ENCODE results near the gene ABCC1.

ABCC1 gene

DNA sequence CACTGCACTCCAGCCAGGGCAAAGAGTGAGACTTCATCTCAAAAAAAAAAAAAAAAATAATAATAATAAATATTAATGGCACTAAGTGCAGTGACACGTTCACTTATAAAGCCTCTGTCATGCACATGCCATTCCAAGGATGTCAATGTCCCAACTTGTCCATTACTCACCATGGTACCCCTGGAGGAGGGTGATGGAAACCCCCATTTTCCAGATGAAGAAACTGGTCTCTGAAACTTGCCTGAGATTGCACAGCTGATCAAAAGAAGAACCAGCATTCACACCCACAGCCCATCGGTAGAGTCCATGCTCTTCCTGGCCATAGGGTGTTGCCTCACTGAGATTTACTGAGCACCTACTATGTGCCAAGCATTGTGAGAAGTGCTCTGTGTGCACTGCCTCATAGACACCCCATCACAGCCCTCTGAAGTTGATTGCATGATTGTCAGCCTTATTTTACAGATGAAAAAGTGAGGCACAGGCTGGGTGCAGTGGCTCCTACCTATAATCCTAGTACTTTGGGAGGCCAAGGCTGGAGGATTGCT, 123.7 kb downstream of the ABCC1 start:
- TF ChIP-seq, protein P1, sequence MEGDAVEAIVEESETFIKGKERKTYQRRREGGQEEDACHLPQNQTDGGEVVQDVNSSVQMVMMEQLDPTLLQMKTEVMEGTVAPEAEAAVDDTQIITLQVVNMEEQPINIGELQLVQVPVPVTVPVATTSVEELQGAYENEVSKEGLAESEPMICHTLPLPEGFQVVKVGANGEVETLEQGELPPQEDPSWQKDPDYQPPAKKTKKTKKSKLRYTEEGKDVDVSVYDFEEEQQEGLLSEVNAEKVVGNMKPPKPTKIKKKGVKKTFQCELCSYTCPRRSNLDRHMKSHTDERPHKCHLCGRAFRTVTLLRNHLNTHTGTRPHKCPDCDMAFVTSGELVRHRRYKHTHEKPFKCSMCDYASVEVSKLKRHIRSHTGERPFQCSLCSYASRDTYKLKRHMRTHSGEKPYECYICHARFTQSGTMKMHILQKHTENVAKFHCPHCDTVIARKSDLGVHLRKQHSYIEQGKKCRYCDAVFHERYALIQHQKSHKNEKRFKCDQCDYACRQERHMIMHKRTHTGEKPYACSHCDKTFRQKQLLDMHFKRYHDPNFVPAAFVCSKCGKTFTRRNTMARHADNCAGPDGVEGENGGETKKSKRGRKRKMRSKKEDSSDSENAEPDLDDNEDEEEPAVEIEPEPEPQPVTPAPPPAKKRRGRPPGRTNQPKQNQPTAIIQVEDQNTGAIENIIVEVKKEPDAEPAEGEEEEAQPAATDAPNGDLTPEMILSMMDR (conservative IDR thresholded peaks at IDR 0.05; ENCODE audit: control insufficient read depth, insufficient read depth, low read depth, low read length), result no peak
- no peak overlapping the region for H3K4me3 ChIP-seq (ENCODE audit: control insufficient read depth, low read depth, low read length)
- DNase-seq (ENCODE audit: low read depth), result no peak

DNA sequence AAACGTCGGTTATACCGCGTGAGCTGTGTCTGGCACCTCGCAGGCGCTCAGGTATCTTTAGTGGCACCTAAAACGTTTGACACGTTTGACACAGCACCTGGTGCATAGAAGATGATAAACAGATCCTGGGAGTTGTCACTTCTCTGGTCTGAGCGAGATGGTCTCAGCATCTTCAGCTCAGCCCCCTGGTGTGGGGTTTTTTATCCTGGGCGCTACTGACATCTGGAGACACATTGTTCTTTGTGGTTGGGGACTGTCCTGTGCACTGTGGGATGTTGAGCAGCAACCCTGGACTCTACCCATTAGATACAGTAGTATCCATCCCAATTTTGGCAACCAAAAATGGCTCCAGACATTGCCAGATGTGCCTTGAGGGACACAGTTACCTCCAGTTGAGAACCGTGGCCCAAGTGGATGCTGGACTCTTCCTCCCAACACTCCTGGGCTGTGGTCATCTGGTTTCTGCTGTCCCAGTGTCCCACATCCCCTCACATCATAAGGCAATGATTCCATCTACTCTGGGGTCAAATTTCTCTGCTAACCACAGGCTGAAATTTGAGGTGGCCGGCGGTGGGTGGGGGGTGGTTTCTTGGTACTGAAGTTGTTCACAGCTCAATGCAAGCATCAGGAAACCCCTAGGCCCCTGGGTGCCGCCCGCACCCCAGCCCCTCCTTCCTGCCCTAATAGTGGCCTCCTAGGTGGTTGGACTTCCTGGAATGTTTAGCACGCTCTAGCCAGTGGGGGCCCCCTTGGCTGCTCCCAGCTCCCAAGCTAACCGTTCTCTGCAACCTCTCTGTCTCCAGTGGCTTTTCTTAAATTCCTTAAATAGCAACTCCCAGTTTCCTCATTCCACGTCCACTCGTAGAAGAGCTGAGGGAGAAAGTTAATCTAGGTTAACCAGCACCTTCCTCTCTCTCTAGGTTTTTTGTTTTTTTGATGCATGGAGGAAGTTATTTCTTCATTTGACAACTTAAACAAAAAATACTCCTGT, 124.8 kb downstream of the ABCC1 start:
- no peak overlapping the region for H3K4me3 ChIP-seq (ENCODE audit: control insufficient read depth, low read depth, low read length)
- TF ChIP-seq, protein P1 (conservative IDR thresholded peaks at IDR 0.05; ENCODE audit: control insufficient read depth, insufficient read depth, low read depth, low read length), result no peak
- DNase-seq (ENCODE audit: low read depth), result peak; percentile 46

DNA sequence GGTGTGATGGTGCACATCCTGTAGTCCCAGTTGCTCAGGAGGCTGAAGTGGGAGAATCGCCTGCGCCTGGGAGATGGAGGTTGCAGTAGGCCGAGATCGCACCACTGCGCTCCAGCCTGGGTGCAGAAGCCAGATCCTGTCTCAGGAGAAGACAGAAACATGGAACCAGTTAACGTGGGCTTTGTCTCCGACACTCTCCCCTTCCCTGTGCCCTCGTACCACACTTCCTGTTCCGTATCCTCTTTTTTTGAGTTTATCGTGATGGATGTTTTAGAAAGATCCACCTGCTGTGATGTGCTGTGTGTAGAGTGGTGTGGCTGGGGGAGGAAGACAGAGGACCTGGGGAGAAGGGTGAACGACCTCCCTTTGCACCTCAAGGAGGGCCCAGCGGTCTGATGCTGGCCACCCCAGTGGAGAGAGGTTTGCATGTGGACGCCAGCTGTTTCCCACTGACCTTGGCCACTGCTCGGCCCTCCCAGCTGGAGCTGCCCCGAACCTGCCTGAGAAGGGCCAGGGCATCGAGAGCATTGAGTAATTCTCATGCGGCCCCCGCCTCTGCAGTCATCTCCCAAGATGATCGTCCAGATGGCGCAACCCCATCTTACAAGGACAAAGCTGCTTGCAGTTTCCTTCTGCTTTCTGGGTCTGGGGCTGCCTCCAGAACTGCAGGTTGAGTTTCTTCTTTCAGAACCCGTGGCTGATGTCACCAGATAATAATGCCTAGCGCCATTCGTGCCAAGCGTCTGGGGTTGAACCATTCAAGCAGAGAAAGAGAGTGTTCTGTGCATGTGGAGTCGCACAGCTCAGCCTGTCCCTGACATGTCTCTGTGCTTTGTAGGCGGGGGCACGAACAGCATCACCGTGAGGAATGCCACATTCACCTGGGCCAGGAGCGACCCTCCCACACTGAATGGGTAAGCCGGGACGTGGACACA, 126.3 kb downstream of the ABCC1 start:
- no peak overlapping the region for H3K4me3 ChIP-seq (ENCODE audit: control insufficient read depth, low read depth, low read length)
- peak; percentile 60 for DNase-seq (ENCODE audit: low read depth)
- TF ChIP-seq, protein P1 (conservative IDR thresholded peaks at IDR 0.05; ENCODE audit: control insufficient read depth, insufficient read depth, low read depth, low read length), result no peak

DNA sequence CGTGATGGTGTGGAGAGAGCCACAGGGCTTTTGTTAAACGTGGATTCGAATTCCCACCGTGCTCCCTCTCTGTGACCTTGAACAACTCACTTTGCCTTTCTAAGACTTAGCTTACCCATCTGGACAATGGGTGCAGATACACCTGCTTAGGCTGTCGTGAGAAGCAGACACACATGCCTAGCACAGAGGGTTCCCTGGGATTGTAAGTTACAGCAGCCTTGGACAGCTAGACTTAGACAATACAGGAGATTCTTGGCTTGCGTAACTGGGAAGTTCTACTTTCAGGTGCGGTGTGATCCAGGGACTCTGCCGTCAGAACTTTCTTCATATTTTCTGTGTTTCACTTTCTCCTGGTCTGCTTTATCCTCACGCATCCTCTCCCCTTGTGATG, 127.0 kb downstream of the ABCC1 start:
- DNase-seq (ENCODE audit: low read depth), result no peak
- no peak overlapping the region for H3K4me3 ChIP-seq (ENCODE audit: control insufficient read depth, low read depth, low read length)
- TF ChIP-seq, protein P1 (conservative IDR thresholded peaks at IDR 0.05; ENCODE audit: control insufficient read depth, insufficient read depth, low read depth, low read length), result no peak

DNA sequence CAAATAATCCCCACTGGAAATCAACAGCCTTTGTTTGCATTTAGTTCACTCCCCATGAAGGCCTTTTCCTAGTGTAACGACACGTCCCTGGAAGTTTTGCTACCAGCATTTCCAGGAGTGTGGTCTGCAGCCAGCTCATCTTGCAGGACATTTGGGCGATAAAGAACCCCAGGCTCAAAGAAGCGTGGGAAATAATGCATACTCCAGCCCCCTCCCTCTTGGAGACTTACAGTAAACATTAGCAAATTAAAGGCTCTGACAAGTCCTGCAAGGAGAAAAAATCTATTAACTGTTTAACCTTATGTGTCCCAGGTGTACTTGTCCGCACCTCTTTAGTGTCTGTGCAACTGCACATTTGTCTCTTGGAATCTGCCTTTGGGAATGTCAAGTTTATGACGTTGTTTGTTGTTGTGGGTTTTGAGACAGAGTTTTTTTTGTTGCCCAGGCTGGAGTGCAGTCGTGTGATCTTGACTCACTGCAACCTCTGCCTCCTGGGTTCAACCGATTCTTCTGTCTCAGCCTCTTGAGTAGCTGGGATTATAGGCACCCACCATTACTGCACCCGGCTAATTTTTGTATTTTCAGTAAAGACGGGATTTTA, 131.1 kb downstream of the ABCC1 start:
- TF ChIP-seq, protein P1 (conservative IDR thresholded peaks at IDR 0.05; ENCODE audit: control insufficient read depth, insufficient read depth, low read depth, low read length), result no peak

DNA sequence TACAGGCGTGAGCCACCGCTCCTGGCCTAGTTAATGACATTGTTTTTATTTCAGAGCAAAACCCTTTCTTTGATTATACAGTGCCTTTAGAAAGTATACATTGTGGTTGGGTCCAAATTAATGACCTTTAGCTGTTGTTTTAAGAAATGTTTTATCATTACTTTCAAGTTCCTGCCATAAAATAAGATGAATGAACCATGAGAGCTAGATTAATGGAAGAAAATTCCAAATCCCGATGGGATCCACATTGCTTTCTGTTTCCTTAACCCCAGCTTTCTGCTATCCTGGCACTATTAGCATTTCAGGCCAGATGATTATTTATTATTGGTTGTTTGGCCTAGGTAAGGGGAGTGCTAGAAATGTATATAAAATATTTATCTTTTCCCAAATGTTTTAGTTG, 131.7 kb downstream of the ABCC1 start:
- TF ChIP-seq, protein P1 (conservative IDR thresholded peaks at IDR 0.05; ENCODE audit: control insufficient read depth, insufficient read depth, low read depth, low read length), result no peak
- DNase-seq (ENCODE audit: low read depth), result no peak
- no peak overlapping the region for H3K4me3 ChIP-seq (ENCODE audit: control insufficient read depth, low read depth, low read length)

More for the DNA sequence above, 131.1 kb downstream of the ABCC1 start:
- H3K4me3 ChIP-seq (ENCODE audit: control insufficient read depth, low read depth, low read length), result no peak overlapping the region
- DNase-seq (ENCODE audit: low read depth), result no peak
